KMS-11 (cell line): Measurements from ENCODE around the gene SSNA1.

Experiments
- H2AFZ ChIP-seq: fragments of 200-600 bp; sonication (generic); 2 replicates; pipeline ENCODE4 v1.6.1; 2016; ENCODE audit warnings: antibody characterized with exemption, mixed run types, low read depth
- H3K27ac ChIP-seq: fragments of 200-600 bp; sonication (generic); 2 replicates; pipeline ENCODE4 v1.6.1; 2016; ENCODE audit warnings: mild to moderate bottlenecking, mixed run types
- H3K27me3 ChIP-seq: fragments of 200-600 bp; sonication (generic); 2 replicates; pipeline ENCODE4 v1.6.1; 2017; ENCODE audit warnings: mild to moderate bottlenecking, low read depth, mixed run types, moderate library complexity; ENCODE audit not compliant: insufficient read depth
- H3K36me3 ChIP-seq: fragments of 200-600 bp; sonication (generic); 2 replicates; pipeline ENCODE4 v1.6.1; 2017; ENCODE audit warnings: mild to moderate bottlenecking, mixed run types; ENCODE audit not compliant: insufficient read depth
- H3K4me1 ChIP-seq: fragments of 200-600 bp; sonication (generic); 2 replicates; pipeline ENCODE4 v1.6.1; 2016; ENCODE audit warnings: mild to moderate bottlenecking, low read depth, mixed run types; ENCODE audit not compliant: poor library complexity, severe bottlenecking
- H3K4me2 ChIP-seq: fragments of 200-600 bp; sonication (generic); 2 replicates; pipeline ENCODE4 v1.7.0; 2016; ENCODE audit warnings: mild to moderate bottlenecking, mixed run types
- H3K4me3 ChIP-seq: fragments of 200-600 bp; sonication (generic); IDR thresholded peaks from 2 replicates; pipeline ENCODE4 v1.6.1; 2017; ENCODE audit warnings: low read depth, low read length, mixed read lengths; ENCODE audit not compliant: insufficient read depth
- H3K79me2 ChIP-seq: fragments of 200-600 bp; sonication (generic); 2 replicates; pipeline ENCODE4 v1.6.1; 2016; ENCODE audit warnings: low read depth, mixed run types; ENCODE audit not compliant: insufficient read depth
- H3K9ac ChIP-seq: fragments of 200-600 bp; sonication (generic); 2 replicates; pipeline ENCODE4 v1.6.1; 2016; ENCODE audit warnings: mild to moderate bottlenecking, mixed run types
- H4K20me1 ChIP-seq: fragments of 200-600 bp; sonication (generic); 2 replicates; pipeline ENCODE4 v1.6.1; 2016; ENCODE audit warnings: mild to moderate bottlenecking, mixed run types; ENCODE audit not compliant: insufficient read depth
- CTCF ChIP-seq: fragments of 200-600 bp; sonication (generic); conservative IDR thresholded peaks from 2 replicates; pipeline ENCODE4 v1.6.1; 2017; ENCODE audit warnings: low read depth, mild to moderate bottlenecking, antibody characterized with exemption, low read length, moderate library complexity, mixed read lengths

The SSNA1 gene

GRCh38 chr9:137182836-137183235 lies 5.6 kb upstream of the SSNA1 start:
- Histone ChIP-seq H3K79me2 (peaks cover 16% of the 10 kb centered on the region), H3K4me3 (no peak overlapping the region), H3K27ac (no peak overlapping the region), H3K36me3 (no peaks in the 10 kb centered on the region), H3K27me3 (no peaks in the 10 kb centered on the region), H3K4me2 (no peak overlapping the region), H3K9ac (no peak overlapping the region), H3K4me1 (peaks cover 12% of the 10 kb centered on the region), H4K20me1 (no peaks in the 10 kb centered on the region), H2AFZ (no peak overlapping the region)
- TF ChIP-seq CTCF, result no peak

- H3K4me1 ChIP-seq, result peaks cover 12% of the 10 kb centered on the region
Observed at GRCh38 chr9:137183980-137184595, 4.4 kb upstream of the SSNA1 start.

GRCh38 chr9:137184881-137185660 lies 3.4 kb upstream of the SSNA1 start:
- Histone ChIP-seq H3K4me3 (no peak overlapping the region), H3K4me2 (no peak overlapping the region), H3K27me3 (no peaks in the 10 kb centered on the region), H4K20me1 (no peaks in the 10 kb centered on the region), H3K79me2 (peaks cover 26% of the 10 kb centered on the region), H3K27ac (no peak overlapping the region), H3K9ac (no peak overlapping the region), H3K36me3 (no peaks in the 10 kb centered on the region), H2AFZ (no peak overlapping the region), H3K4me1 (peaks cover 16% of the 10 kb centered on the region)
- no peak for TF ChIP-seq CTCF

More at GRCh38 chr9:137183980-137184595, 4.4 kb upstream of the SSNA1 start:
- Histone ChIP-seq H4K20me1 (no peaks in the 10 kb centered on the region), H3K27ac (no peak overlapping the region), H3K27me3 (no peaks in the 10 kb centered on the region), H3K36me3 (no peaks in the 10 kb centered on the region), H3K79me2 (peaks cover 20% of the 10 kb centered on the region), H3K9ac (no peak overlapping the region), H2AFZ (no peak overlapping the region), H3K4me2 (no peak overlapping the region), H3K4me3 (no peak overlapping the region)
- TF ChIP-seq CTCF, result no peak

- H3K27me3 ChIP-seq, result no peaks in the 10 kb centered on the region
- H3K4me2 ChIP-seq, result no peak overlapping the region
- TF ChIP-seq CTCF, result no peak
- H3K79me2 ChIP-seq, result peaks cover 31% of the 10 kb centered on the region
- no peaks in the 10 kb centered on the region for H4K20me1 ChIP-seq
- peaks cover 24% of the 10 kb centered on the region for H3K4me1 ChIP-seq
- no peak overlapping the region for H2AFZ ChIP-seq
- H3K4me3 ChIP-seq, result no peak overlapping the region
- no peak overlapping the region for H3K27ac ChIP-seq
- H3K36me3 ChIP-seq, result no peaks in the 10 kb centered on the region
- H3K9ac ChIP-seq, result no peak overlapping the region
Observed at GRCh38 chr9:137185921-137186320, 2.6 kb upstream of the SSNA1 start.
